NCI-H2107 treated with DMSO at 0.1 percent for 48 hours (cell line): Measurements from ENCODE around the gene PREP.
"Not testable (repeated sequence)": the region's sequence is repeated elsewhere in the genome, so short reads cannot be mapped to it uniquely, and the experiment has no call there.

Experiments used
- DNase-seq: peaks from one replicate; lab custom pipeline; 2025; ENCODE audit not compliant: unreplicated experiment; lab: John Stamatoyannopoulos, UW

The PREP gene

DNA sequence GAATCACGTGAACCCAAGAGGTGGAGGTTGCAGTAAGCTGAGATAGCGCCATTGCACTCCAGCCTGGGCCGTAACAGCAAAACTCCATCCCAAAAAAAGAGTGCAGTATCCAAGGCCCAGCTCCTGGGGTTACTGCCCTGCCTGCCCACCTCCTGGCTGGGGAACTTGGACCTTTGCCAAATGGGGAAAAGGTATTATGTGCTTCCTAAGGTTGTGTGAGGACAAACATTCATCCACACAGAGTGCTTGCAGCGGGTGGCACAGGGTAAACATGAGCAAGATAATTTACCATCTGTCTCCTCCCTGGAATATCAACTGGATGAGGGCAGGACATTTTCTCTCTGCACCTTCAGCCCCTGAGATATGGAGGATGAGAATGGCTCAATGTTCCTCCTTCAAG is 128.2 kb downstream of the PREP start:
- DNase-seq: no peak

DNA sequence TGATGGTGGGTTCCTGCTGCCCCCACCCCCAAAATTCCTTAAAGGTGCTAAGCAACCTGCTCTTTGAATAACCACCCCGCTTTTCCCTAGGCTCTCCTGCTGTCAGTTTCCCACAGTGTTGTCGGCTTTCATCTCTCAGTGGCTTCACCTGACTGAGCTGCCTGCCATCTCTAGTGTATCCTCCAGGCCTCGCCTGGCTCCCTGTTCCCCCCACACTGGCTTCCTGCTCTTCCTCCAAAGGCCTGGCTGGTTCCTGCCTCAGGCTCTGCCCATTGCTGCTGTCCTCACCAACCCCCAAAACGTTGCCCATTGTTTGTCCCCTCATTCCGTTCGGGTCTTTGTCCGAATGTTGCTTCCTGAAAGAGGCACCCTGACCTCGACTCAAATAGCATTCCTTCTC is 129.3 kb downstream of the PREP start:
- DNase-seq: no peak

DNA sequence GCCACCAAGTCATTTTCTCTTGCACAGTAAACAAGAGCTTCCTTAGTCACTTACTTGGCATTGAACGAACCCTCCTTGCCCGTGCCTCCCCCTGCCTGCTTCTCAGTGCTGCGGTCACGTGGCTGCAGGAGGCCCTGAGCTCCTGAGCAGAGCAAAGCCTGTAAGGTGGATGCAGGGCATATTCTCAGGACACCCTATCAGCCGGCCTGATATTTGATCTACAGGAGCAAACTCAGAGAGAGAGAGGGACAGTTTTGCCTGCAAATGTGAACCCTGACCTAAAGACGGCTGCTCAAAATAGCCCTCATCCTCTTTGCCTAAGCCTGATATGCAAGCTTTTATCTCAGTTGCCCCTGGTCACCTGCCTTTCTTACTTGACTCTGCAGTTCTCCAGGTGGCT is 130.1 kb downstream of the PREP start:
- DNase-seq: no peak

DNA sequence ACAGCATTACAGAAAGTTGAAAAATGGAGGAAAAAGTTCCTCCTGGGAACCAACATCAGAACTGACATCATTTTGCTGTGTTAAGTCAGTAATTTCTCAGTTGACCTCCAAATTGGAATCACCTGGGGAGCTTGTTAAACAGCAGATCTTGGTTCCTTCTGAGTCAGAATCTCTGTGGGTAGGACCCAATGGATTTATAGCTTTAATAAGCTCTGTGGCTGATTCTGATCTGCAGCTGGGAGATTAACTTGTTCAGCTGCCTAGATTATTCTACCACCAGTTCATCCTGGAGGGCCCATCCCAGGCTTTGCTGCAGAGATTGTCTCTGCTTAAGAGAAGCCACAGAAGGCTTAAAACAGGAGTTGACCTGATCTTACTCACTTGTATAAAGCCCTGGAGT is 132.4 kb downstream of the PREP start:
- no peak for DNase-seq

DNA sequence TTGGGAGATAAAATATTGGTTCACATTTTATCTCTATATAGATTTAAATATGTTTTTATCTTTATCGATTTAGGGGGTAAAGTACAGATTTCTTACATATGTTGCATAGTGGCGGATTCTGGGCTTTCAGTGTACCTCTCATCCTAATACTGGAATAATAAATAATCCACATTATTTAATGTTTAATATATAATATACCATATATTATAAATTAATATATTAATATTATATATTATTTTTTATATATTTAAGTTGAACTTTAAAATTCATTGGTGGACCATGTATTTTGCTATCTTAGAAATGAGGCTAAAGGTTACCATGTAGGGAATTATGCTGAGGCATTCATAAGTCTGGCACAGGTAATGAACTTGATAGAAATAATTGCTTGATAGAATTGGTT is 133.5 kb downstream of the PREP start:
- DNase-seq: no peak

DNA sequence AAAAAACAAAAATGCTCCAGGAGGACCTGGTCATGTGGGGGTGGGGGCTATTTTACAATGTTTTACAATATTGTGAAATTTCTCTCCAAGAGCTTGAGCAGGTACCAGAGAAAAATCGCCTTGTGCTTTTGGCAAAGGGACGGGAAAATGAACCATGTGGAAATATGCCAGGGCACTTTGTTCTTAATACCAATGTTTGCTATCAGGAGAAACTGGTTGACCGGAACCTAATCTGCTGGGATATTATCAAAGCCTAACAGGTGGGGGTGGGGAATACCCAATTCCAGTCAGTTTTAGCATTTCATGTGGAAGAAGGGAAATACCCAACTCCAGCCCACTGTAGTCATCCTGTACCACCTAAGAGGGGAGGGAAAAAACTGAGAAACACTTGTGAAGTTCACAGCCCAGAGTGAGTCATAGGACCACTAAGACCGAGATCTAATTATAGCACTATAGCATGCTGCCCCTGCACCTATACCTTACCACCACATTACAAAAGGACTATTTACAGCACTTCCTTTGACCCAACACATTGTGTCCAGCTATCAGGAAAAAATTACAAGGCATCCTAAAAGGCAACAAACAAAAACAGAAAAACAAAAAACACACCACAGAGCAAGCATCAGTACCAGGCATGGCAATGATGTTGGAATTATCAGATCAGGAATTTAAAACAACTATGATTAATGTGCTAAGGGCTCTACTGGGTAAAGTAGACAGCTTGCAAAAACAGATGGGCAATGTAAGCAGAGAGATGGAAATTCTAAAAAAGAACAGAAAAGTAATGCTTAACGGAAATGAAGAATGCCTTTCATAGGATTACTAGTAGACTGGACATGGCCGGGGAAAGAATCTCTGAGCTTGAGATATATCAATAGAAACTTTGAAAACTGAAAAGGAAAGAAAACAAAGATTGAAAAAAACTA is 138.9 kb downstream of the PREP start:
- no peak for DNase-seq

DNA sequence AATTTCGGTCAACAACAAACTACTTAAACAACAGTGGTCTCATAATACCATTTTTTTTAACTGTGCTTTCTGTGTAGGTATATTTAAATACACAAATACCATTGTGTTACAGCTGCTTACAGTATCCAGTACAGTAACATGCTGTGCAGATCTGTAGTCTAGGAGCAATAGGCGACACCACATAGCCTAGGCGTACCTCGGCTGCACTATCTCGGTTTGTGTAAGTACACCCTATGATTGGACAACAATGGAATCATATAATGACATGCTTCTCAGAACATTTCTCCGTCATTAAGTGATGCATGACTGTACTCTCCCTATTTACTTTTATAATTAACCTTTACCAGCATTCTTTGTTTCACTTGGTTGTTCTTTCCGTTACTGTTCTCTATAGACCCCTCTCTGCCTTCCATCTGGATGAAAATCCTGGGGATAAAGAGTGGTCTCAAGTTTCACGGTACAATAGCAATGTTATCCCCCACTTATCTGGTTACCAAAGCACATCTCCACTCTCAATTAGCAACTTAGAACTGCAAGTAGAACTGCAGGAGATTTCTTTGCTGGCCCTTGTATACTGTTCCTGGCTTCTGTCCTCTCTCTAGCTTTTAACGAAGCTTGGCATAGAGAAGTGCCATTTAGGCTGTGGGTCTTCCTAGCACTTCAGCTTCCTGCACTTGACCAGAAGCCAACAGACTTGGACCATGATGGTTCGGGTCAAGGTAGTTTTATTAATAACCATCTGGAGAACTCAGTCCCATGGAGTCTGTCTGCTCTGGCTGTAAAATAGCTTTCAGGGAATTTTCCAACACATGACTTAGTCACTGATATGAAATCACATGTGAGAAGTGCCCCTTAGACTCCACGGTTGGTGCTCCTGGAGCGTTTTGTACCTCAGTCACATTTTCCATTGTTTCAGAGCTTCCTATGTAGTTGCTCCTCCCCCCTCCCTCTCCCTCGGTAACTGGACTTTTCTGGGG is 142.7 kb downstream of the PREP start:
- peak; percentile 96 for DNase-seq

DNA sequence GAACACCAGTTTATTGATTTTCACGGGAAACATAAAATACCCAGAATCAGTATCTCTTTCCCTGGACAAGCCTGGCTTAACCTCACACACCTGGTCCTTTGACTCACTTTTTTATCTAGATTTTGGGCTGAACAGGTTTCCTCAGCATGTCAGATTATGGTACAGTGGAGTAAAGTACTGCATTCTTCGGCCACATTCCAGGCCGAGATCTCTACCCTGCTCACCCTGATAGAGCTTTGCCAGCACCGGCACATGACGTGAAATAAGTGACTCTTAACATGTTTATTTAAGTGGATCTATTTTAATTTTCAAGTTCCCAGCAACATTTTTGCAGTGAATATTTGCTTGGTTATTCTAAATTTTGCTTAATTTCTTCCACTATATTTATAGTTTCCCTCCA is 144.1 kb downstream of the PREP start:
- no peak for DNase-seq

DNA sequence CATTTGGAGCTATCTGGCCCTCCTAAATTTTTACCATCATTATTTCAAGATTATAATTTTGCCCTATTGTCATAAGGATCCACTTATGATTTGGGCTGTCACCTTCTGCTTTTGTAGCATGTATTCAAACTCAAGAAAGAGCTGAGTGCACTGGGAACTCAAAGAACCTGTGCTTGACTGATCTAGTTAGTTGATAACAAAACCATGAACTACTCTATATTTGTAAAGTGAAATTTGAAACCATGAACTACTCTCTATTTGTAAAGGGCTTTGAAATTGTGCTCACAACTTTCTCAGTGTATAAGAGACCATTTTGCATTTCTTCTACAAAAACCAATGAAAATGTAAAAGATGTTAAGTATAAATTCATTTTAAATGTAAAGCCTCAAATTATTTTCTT is 145.5 kb downstream of the PREP start:
- DNase-seq: peak; percentile 61

DNA sequence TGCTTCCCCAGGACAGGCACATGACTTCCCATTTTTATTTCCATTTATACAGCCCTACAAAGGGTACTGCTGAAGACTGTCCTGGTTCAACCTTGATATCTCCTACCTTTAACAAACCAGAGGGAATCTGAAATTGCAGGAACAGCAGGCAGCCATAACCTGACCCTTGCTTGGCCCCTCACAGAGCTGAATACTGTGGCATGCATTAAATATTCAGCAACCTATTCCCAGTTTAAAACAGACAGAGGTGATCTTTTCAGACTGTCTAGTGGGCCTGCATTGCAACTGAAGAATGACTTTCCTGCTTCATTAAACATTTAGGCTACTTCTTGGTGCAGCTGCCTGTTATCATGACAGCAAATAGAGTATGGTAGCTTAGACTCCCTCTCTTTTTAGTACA is 146.3 kb downstream of the PREP start:
- DNase-seq: no peak

DNA sequence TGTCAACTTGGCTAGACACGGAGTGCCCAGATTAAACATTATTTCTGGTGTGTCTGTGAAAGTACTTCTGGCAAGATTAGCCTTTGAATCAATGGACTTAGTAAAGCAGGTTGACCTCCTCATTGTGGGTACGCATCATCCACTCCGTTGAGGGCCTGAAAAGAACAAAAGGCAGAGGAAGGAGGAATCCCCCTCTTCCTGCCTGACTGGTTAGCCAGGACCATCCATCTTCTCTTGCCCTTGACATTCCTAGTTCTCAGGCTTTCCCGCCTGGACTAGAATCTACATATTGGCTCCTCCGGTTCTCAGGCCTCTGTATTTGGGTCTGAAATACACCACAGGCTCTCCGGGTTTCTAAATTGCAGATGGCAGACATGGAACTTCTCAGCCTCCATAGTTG is 149.1 kb downstream of the PREP start:
- no peak for DNase-seq

DNA sequence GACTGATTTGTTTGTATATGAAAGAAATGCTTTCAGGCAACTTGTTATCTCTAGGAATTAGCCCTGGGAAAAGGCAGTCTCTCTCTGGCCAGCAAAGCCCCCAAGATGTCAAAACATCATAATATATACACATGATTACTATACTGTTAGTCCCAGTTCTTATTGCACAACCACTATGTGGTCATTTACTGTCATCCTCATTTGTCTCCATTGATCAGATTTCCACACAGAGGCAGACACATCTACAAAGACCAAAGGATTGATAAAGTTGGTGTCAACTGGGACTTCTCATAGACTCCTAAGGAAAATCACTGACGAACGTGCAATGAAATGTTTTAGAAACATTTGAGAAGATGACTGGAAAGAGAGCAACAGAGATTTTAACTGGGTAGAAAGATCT is 151.2 kb downstream of the PREP start:
- no peak for DNase-seq

DNA sequence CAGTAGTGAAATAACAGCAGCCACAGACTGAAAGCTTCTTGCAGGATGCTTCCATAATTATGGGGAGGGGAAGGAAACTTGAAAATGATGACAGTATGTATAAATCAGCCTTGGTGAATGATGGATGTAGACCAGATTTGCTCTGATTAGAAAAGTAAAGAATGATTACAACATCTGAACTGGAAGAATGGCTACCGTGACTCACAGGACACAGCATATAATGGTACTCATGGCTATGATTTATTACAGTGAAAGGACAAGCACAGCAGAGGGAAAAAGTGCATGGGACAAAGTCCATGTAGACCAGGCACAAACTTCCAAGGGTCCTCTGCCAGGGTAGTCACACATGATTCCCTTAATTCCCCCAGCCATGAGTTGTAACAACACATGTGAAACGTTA is 152.3 kb downstream of the PREP start:
- no peak for DNase-seq

DNA sequence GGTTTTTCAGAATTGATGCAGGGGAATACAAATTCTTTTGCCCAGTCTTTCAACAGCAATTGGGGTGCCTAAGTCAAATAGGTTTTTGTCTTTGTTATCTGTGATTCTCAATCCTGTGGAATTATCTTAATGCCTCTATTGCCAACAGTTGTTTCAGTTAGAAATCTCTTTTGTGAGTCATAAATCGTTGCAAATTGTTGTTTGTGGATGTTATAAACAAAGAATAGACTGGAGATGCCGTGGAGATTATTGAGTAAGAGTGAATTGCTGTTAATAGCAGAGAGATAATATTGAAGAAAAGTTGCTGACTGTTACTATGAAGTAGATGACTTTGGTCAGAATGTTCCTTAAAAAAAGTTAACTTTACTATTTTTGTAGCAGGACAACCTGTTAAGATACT is 159.4 kb downstream of the PREP start:
- no peak for DNase-seq

DNA sequence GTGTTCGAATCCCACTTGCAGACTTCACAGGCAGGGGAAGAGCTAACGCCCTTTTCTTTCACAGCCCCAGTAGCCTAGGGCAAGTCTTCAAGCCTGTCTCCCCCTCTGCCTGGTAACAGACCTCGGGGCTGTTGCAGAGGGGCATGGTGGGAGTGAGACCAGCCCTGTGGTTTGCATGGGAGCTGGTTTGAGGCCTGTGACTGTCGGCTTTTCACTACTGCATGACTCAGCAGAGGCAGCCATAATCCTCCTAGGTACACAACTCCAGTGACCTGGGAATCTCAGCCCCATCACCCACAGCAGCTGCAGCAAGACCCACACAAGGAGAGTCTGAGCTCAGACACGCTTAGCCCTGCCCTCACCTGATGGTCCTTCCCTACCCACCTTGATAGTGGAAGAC is 167.7 kb downstream of the PREP start:
- DNase-seq: no peak

DNA sequence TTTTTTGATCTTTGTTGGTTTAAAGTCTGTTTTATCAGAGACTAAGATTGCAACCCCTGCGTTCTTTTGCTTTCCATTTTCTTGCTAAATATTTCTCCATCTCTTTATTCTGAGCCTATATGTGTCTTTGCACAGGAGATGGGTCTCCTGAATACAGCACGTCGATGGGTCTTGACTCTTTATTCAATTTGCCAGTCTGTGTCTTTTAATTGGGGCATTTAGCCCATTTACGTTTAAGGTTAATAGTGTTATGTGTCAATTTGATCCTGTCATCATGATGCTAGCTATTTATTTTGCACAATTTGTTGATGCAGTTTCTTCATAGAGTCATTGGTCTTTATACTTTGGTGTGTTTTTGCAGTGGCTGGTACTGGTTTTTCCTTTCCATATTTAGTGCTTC is 171.1 kb downstream of the PREP start:
- DNase-seq: not testable (repeated sequence)
